DMS53 treated with DMSO at 0.1 percent for 48 hours (cell line): ENCODE measurements around the gene NELFA.

Source experiments
- DNase-seq: peaks from one replicate; lab custom pipeline; 2025; ENCODE audit not compliant: unreplicated experiment; lab: John Stamatoyannopoulos, UW

The NELFA gene

DNA sequence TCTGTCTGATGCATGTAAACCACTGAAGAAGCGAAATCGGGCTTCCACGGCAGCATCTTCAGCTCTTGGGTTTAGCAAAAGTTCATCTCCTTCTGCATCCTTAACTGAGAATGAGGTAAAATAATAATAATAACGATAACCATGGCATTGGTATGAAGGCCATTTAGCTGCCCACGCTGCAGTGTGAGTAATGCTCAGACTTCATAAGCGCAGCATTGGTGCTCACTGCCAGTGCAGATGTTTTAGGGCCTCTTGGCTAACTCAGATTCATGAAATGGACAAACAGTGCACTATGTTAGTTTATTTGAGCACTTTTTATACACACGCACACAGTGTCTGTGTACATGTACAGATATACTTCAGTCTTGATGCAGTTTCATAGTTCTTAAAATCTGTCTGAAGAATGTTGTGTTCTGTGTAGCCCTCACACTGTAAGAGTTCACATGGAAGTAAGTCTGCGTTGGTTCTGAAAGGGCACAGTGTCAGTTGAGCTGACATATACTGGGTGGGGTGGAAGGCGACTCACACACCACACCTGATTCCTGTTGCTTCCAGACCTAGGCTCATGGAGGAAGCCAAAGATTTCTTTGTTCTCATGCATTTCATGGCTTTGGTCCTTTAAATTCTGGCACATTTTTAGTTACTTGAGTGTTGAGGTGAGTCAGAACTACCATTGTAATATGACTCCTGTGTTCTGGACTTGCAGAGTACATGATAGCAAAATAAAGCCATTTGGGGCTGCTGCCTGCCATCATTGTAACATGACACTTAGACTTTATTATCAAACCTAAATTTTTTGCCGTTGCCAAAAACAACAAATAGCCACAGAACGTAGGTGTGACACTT lies 68.9 kb downstream of the NELFA start:
- no peak for DNase-seq

DNA sequence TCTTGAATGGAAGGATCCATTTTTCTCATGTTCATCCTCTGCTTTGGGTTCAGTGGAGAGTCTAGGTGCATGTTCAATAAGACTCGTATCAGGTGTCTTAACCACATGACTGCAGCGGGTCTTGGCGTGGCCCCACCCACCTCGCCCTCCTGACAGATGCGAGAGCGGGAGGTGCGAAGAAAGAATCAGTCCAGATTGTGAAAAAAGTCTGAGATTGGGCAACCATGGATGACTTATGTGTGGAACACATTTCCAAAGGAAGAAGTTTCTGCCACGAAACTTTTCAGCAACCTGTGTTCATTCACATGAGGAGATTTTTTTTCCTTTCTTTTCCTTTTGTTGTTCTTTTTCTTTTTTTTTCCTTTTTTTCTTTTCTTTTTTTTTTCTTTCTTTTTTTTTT lies 70.7 kb downstream of the NELFA start:
- DNase-seq: no peak

DNA sequence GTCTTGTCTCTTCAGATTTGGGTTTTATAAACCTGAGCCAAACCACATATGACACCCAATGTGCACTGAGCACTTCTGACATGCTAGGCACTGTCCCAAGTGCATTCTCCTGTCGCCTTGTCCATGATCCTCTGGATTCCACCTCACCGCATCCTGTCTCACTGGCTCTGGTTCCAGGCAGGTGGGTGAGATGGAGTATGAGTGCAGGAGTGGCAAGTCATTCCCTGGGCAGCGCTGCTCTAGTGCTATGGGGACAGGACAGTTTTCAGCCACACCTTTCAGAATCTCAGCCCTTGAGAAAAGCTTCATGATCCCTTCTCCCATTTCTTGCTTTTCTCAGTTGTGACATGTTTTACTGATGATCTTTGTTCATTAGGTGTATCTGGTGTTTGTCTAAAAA lies 71.2 kb downstream of the NELFA start:
- no peak for DNase-seq

DNA sequence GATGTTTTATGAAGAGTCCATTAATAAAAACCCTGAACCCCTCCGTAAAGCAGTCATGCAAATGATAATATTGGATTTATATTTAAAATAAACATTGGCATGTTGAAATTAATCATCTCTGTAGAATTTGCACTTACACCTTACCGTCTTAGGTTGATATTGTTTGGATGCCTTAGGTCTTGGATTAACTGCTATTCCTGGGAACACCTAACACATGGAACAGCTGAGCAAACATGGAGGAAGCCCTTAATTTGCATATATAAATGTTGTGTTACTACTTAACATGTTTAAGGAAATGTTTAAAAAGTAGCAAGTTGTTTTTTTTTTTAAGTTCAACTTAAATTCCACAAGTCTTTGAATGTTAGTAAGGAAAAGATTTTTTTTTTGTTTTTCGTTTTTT lies 75.1 kb downstream of the NELFA start:
- peak; percentile 21 for DNase-seq

DNA sequence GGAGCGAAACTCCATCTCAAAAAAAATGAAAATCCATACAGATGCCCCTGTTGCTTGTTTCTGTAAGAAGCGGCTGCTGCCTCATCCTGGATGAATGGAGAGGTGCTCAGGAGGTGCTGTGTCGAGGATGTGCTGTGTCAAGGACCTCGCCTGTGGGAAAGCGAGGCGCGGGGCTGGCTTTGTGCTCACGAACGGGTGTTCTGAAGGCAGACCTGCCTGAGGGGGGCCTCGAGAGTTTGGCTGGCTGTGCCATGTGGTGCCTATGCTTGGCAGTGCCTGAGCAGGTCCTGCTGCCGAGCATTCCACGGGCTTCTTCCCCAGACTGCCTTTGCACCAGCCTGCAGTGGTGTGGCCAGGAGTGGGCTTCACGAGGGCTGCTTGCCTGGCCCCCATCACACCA lies 76.0 kb downstream of the NELFA start:
- DNase-seq: no peak
